Measurements from ENCODE around the gene CPA5.
"Not testable (repeated sequence)": the region's sequence is repeated elsewhere in the genome, so short reads cannot be mapped to it uniquely, and the experiment has no call there.

Gene CPA5

GRCh38 chr7:130358471-130358870 lies 13.9 kb downstream of the CPA5 start:
- DNase-seq (ENCODE audit: low read depth) = no peak

- DNase-seq (ENCODE audit: low read depth) = no peak
Measured at GRCh38 chr7:130359276-130359857, 14.8 kb downstream of the CPA5 start.

GRCh38 chr7:130360518-130360917 lies 15.9 kb downstream of the CPA5 start:
- no peak for DNase-seq (ENCODE audit: low read depth)

GRCh38 chr7:130361681-130362080 lies 17.1 kb downstream of the CPA5 start:
- no peak for DNase-seq (ENCODE audit: low read depth)

GRCh38 chr7:130362251-130362816 lies 17.7 kb downstream of the CPA5 start:
- DNase-seq (ENCODE audit: low read depth) = no peak

- DNase-seq (ENCODE audit: low read depth) = peak; percentile 88
Measured at GRCh38 chr7:130363026-130363847, 18.6 kb downstream of the CPA5 start.

GRCh38 chr7:130364451-130364850 lies 19.8 kb downstream of the CPA5 start:
- no peak for DNase-seq (ENCODE audit: low read depth)

- DNase-seq (ENCODE audit: low read depth) = no peak
Measured at GRCh38 chr7:130365088-130365487, 20.5 kb downstream of the CPA5 start.

- no peak for DNase-seq (ENCODE audit: low read depth)
Measured at GRCh38 chr7:130365511-130366441, 21.2 kb downstream of the CPA5 start.

- DNase-seq (ENCODE audit: low read depth) = no peak
Measured at GRCh38 chr7:130366564-130366963, 21.9 kb downstream of the CPA5 start.

- no peak for DNase-seq (ENCODE audit: low read depth)
Measured at GRCh38 chr7:130367088-130367755, 22.6 kb downstream of the CPA5 start.

GRCh38 chr7:130367836-130368746 lies 23.5 kb downstream of the CPA5 start:
- DNase-seq (ENCODE audit: low read depth) = no peak

GRCh38 chr7:130369110-130369711 lies 24.6 kb downstream of the CPA5 start:
- DNase-seq (ENCODE audit: low read depth) = no peak

GRCh38 chr7:130369831-130370550 lies 25.4 kb downstream of the CPA5 start:
- no peak for DNase-seq (ENCODE audit: low read depth)

- DNase-seq (ENCODE audit: low read depth) = no peak
Measured at GRCh38 chr7:130371046-130371445, 26.4 kb downstream of the CPA5 start.

GRCh38 chr7:130372402-130373165 lies 28.0 kb downstream of the CPA5 start:
- no peak for DNase-seq (ENCODE audit: low read depth)

GRCh38 chr7:130374507-130374906 lies 29.9 kb downstream of the CPA5 start:
- DNase-seq (ENCODE audit: low read depth) = no peak

- DNase-seq (ENCODE audit: low read depth) = not testable (repeated sequence)
Measured at GRCh38 chr7:130376461-130376860, 31.8 kb downstream of the CPA5 start.

GRCh38 chr7:130377178-130377577 lies 32.6 kb downstream of the CPA5 start:
- DNase-seq (ENCODE audit: low read depth) = no peak

All from HS-27A (cell line).